WTC11 (cell line): ENCODE measurements around the gene MIAT. TPM values are rescaled to one million over a fixed set of nuclear protein-coding genes. Genes with fewer than 3 reads are reported as not detected.

ENCODE experiments used
- ATAC-seq: fragments of 200-7000 bp; cut with Tn5 transposase; 2 replicates; pipeline ENCODE4 v1.10.0; 2021; ENCODE audit warnings: mild to moderate bottlenecking, moderate library complexity
- CTCF ChIA-PET: fragments of 300-600 bp; sonication (Branson Sonifier 250); formaldehyde crosslinking; loops from one replicate; lab custom pipeline; 2021; ENCODE audit warnings: antibody characterized with exemption; lab: Charles Lee
- POLR2A ChIA-PET: fragments of 350-600 bp; sonication (Branson Sonifier 250); formaldehyde crosslinking; loops from one replicate; lab custom pipeline; 2021; ENCODE audit warnings: antibody characterized with exemption; lab: Charles Lee
- DNase-seq: peaks from one replicate; pipeline ENCODE4 v3.0.0; 2021; ENCODE audit warnings: low spot score
- H3K27ac Mint-ChIP-seq: 2 replicates; pipeline ENCODE4 v1.8.0; 2021; ENCODE audit warnings: mixed read lengths
- H3K27me3 Mint-ChIP-seq: 2 replicates; pipeline ENCODE4 v1.8.0; 2021; ENCODE audit warnings: low read depth, mild to moderate bottlenecking, moderate library complexity, mixed read lengths
- H3K36me3 Mint-ChIP-seq: 2 replicates; pipeline ENCODE4 v1.8.0; 2021; ENCODE audit warnings: mixed read lengths
- H3K4me1 Mint-ChIP-seq: 2 replicates; pipeline ENCODE4 v1.8.0; 2022; ENCODE audit warnings: mixed read lengths
- H3K4me3 Mint-ChIP-seq: 2 replicates; pipeline ENCODE4 v1.8.0; 2021; ENCODE audit warnings: mild to moderate bottlenecking, moderate library complexity, mixed read lengths
- H3K9me3 Mint-ChIP-seq: 2 replicates; pipeline ENCODE4 v1.8.0; 2021; ENCODE audit warnings: mixed read lengths
- AR ChIP-seq: fragments of 250-450 bp; sonication (Bioruptor Pico); IDR thresholded peaks from 2 replicates; pipeline ENCODE4 v1.9.0; 2021; ENCODE audit warnings: mild to moderate bottlenecking
- CDX4 ChIP-seq: fragments of 250-450 bp; sonication (Bioruptor Pico); IDR thresholded peaks from 2 replicates; pipeline ENCODE4 v1.9.0; 2021; ENCODE audit warnings: moderate library complexity, mild to moderate bottlenecking, inconsistent platforms, borderline replicate concordance
- CREB1 ChIP-seq: sonication (generic); formaldehyde crosslinking; IDR thresholded peaks from 2 replicates; pipeline ENCODE4 v1.8.0; 2023; ENCODE audit warnings: mild to moderate bottlenecking, missing genetic modification reagents
- ELF4 ChIP-seq: sonication (generic); formaldehyde crosslinking; IDR thresholded peaks from 2 replicates; pipeline ENCODE4 v1.8.1; 2022; ENCODE audit warnings: low read depth, mild to moderate bottlenecking, moderate library complexity, missing genetic modification reagents
- ESRRA ChIP-seq: sonication (generic); formaldehyde crosslinking; IDR thresholded peaks from 2 replicates; pipeline ENCODE4 v1.8.1; 2022; ENCODE audit warnings: mild to moderate bottlenecking, missing genetic modification reagents, borderline replicate concordance
- JAZF1 ChIP-seq: fragments of 250-450 bp; sonication (Bioruptor Pico); IDR thresholded peaks from 2 replicates; pipeline ENCODE4 v1.9.0; 2021; ENCODE audit warnings: moderate library complexity, mild to moderate bottlenecking, inconsistent platforms
- JUN ChIP-seq: sonication (generic); formaldehyde crosslinking; IDR thresholded peaks from 2 replicates; pipeline ENCODE4 v1.8.0; 2023; ENCODE audit warnings: mild to moderate bottlenecking, missing genetic modification reagents
- KAT7 ChIP-seq: sonication (generic); formaldehyde crosslinking; IDR thresholded peaks from 2 replicates; pipeline ENCODE4 v1.8.1; 2023; ENCODE audit warnings: missing genetic modification reagents, mild to moderate bottlenecking, borderline replicate concordance
- MXD4 ChIP-seq: fragments of 250-450 bp; sonication (Bioruptor Pico); IDR thresholded peaks from 2 replicates; pipeline ENCODE4 v1.8.0; 2021; ENCODE audit warnings: mild to moderate bottlenecking, moderate library complexity, borderline replicate concordance
- NFATC4 ChIP-seq: fragments of 250-450 bp; sonication (Bioruptor Pico); IDR thresholded peaks from 2 replicates; pipeline ENCODE4 v1.9.0; 2021; ENCODE audit warnings: mild to moderate bottlenecking
- NR1H2 ChIP-seq: sonication (generic); formaldehyde crosslinking; IDR thresholded peaks from 2 replicates; pipeline ENCODE4 v1.9.0; 2021; ENCODE audit warnings: mild to moderate bottlenecking, moderate library complexity, missing genetic modification reagents
- OVOL2 ChIP-seq: fragments of 250-450 bp; sonication (Bioruptor Pico); IDR thresholded peaks from 2 replicates; pipeline ENCODE4 v1.9.0; 2021; ENCODE audit warnings: mild to moderate bottlenecking, borderline replicate concordance
- PREB ChIP-seq: sonication (generic); formaldehyde crosslinking; IDR thresholded peaks from 2 replicates; pipeline ENCODE4 v1.8.1; 2022; ENCODE audit warnings: mild to moderate bottlenecking, missing genetic modification reagents, moderate library complexity, borderline replicate concordance
- RORB ChIP-seq: fragments of 250-450 bp; sonication (Bioruptor Pico); IDR thresholded peaks from 2 replicates; pipeline ENCODE4 v1.9.0; 2021; ENCODE audit warnings: mild to moderate bottlenecking
- SMAD3 ChIP-seq: sonication (generic); formaldehyde crosslinking; IDR thresholded peaks from 2 replicates; pipeline ENCODE4 v1.8.0; 2022; ENCODE audit warnings: missing genetic modification reagents, mild to moderate bottlenecking, borderline replicate concordance
- SOX15 ChIP-seq: fragments of 250-450 bp; sonication (Bioruptor Pico); IDR thresholded peaks from 2 replicates; pipeline ENCODE4 v1.9.0; 2021; ENCODE audit warnings: mild to moderate bottlenecking
- STAT6 ChIP-seq: sonication (generic); formaldehyde crosslinking; conservative IDR thresholded peaks from 2 replicates; pipeline ENCODE4 v1.8.1; 2023; ENCODE audit warnings: mild to moderate bottlenecking, low read depth, missing genetic modification reagents, moderate library complexity
- TEAD1 ChIP-seq: sonication (generic); formaldehyde crosslinking; IDR thresholded peaks from 2 replicates; pipeline ENCODE4 v1.8.0; 2022; ENCODE audit warnings: mild to moderate bottlenecking, missing genetic modification reagents
- USF2 ChIP-seq: sonication (generic); formaldehyde crosslinking; IDR thresholded peaks from 2 replicates; pipeline ENCODE4 v1.8.1; 2023; ENCODE audit warnings: mild to moderate bottlenecking, missing genetic modification reagents, moderate library complexity
- ZMAT4 ChIP-seq: fragments of 250-450 bp; sonication (Bioruptor Pico); IDR thresholded peaks from 2 replicates; pipeline ENCODE4 v1.9.0; 2021; ENCODE audit warnings: mild to moderate bottlenecking
- ZNF219 ChIP-seq: sonication (generic); formaldehyde crosslinking; IDR thresholded peaks from 2 replicates; pipeline ENCODE4 v1.8.0; 2023; ENCODE audit warnings: missing genetic modification reagents, mild to moderate bottlenecking, borderline replicate concordance
- ZNF263 ChIP-seq: sonication (generic); formaldehyde crosslinking; IDR thresholded peaks from 2 replicates; pipeline ENCODE4 v1.8.1; 2022; ENCODE audit warnings: low read depth, mild to moderate bottlenecking, moderate library complexity, missing genetic modification reagents
- ZNF671 ChIP-seq: fragments of 250-450 bp; sonication (Bioruptor Pico); IDR thresholded peaks from 2 replicates; pipeline ENCODE4 v1.8.0; 2021; ENCODE audit warnings: mild to moderate bottlenecking
- ZSCAN18 ChIP-seq: fragments of 250-450 bp; sonication (Bioruptor Pico); IDR thresholded peaks from 2 replicates; pipeline ENCODE4 v2.1.2; 2022; ENCODE audit warnings: mild to moderate bottlenecking, moderate library complexity
- total RNA-seq: library from RNA; stranded (reverse); gene quantifications from 3 replicates; pipeline ENCODE4 v1.2.3, GENCODE V29; 2021

The MIAT gene
- total RNA-seq, 1 experiment from 2014 or later: 50.7 TPM

- H3K4me3 Mint-ChIP-seq: no peak overlapping the region
- no peaks in the 10 kb centered on the region for H3K36me3 Mint-ChIP-seq
- H3K4me1 Mint-ChIP-seq: peaks cover 15% of the 10 kb centered on the region
- ChIA-PET CTCF (no interaction called here), POLR2A (no interaction called here)
- no peaks in the 10 kb centered on the region for H3K27me3 Mint-ChIP-seq
- H3K27ac Mint-ChIP-seq: no peak overlapping the region
- TF ChIP-seq NR1H2: no peak
- no peak for TF ChIP-seq ZNF671 (CRISPR knock-in tag)
- TF ChIP-seq TEAD1 (CRISPR knock-in tag): no peak
- TF ChIP-seq CREB1: no peak
- no peak for TF ChIP-seq ESRRA (CRISPR knock-in tag)
- no peak for TF ChIP-seq SMAD3 (CRISPR knock-in tag)
- TF ChIP-seq JAZF1 (CRISPR knock-in tag): no peak
- no peak for TF ChIP-seq SOX15
- TF ChIP-seq ELF4 (CRISPR knock-in tag): no peak
- ATAC-seq (no peak), DNase-seq (no peak)
- no peaks in the 10 kb centered on the region for H3K9me3 Mint-ChIP-seq
Measured at GRCh38 chr22:26714971-26715370, 57.6 kb downstream of the MIAT start.

- DNase-seq (no peak), ATAC-seq (no peak)
- Mint-ChIP-seq H3K36me3 (no peaks in the 10 kb centered on the region), H3K27me3 (no peaks in the 10 kb centered on the region), H3K27ac (no peak overlapping the region), H3K9me3 (no peaks in the 10 kb centered on the region), H3K4me1 (peaks cover 15% of the 10 kb centered on the region), H3K4me3 (no peak overlapping the region)
- ChIA-PET POLR2A (no interaction called here), CTCF (interaction anchor here (1.2 kb wide), 1 partner anchor 37 kb away, joined by 5 read pairs; no protein-coding TSS in a partner anchor)
- TF ChIP-seq ZNF263 (CRISPR knock-in tag) (no peak), JUN (CRISPR knock-in tag) (no peak), ZSCAN18 (CRISPR knock-in tag) (no peak), USF2 (CRISPR knock-in tag) (no peak), CREB1 (no peak), ZNF219 (no peak), STAT6 (CRISPR knock-in tag) (no peak), ZMAT4 (CRISPR knock-in tag) (no peak), CDX4 (CRISPR knock-in tag) (no peak), PREB (CRISPR knock-in tag) (no peak), MXD4 (no peak), OVOL2 (CRISPR knock-in tag) (no peak), NFATC4 (CRISPR knock-in tag) (no peak), ELF4 (CRISPR knock-in tag) (no peak), KAT7 (CRISPR knock-in tag) (no peak), RORB (no peak), AR (no peak)
Measured at GRCh38 chr22:26715392-26715936, 58.1 kb downstream of the MIAT start.
